Measurements from ENCODE around the gene CTDSPL. TPM values are rescaled to one million over a fixed set of nuclear protein-coding genes. Genes with fewer than 3 reads are reported as not detected.

The CTDSPL gene
- total RNA-seq, 1 experiment from 2014 or later: 124 TPM

- ChIA-PET POLR2A (ENCODE audit: unreplicated experiment) (interaction anchor here (0.5 to 1.5 kb wide), 4 partner anchors 9 to 83 kb away, joined by 3 to 8 read pairs (median 5); no protein-coding TSS in a partner anchor), CTCF (interaction anchor here (0.7 kb wide), 1 partner anchor 56 kb away, joined by 3 read pairs; no protein-coding TSS in a partner anchor)
- peak overlapping the region; percentile 84 for H3K4me2 ChIP-seq
- peaks cover 18% of the 10 kb centered on the region; the same call in 1 of the 2 replicates for H3K36me3 ChIP-seq (ENCODE audit: low read depth)
- H3K27me3 ChIP-seq (ENCODE audit: insufficient read depth, low read depth): no peaks in the 10 kb centered on the region
- no TSS peak for BruUV-seq (replicated peaks)
- peak overlapping the region; percentile 88 for H3K27ac ChIP-seq
- H3K4me3 ChIP-seq: peak overlapping the region; percentile 7; the same call in 1 of the 2 replicates
- TF ChIP-seq EZH2 (IDR thresholded peaks at IDR 0.05; ENCODE audit: low read depth) (no peak), CTCF (conservative IDR thresholded peaks at IDR 0.05) (no peak)
- H4K20me1 ChIP-seq (ENCODE audit: insufficient read depth): no peaks in the 10 kb centered on the region
- peaks cover 59% of the 10 kb centered on the region for H3K4me1 ChIP-seq (replicated peaks; ENCODE audit: insufficient read depth)
- no peaks in the 10 kb centered on the region for H3K9me2 ChIP-seq (ENCODE audit: insufficient read depth)
- peaks cover 44% of the 10 kb centered on the region for H3K79me2 ChIP-seq (ENCODE audit: low read depth)
- peaks cover 44% of the 10 kb centered on the region for H3F3A ChIP-seq (ENCODE audit: insufficient read depth, low read depth)
- intact Hi-C loops (cut with micrococcal nuclease; ENCODE audit: unreplicated experiment): loop anchor here (1.0 to 10.0 kb wide), 6 partner anchors 10 to 1198 kb away; no protein-coding TSS in a partner anchor
- no peaks in the 10 kb centered on the region for H3K9me3 ChIP-seq (ENCODE audit: insufficient read depth, low read depth)
- no peak overlapping the region for H2AFZ ChIP-seq
- peak in 1 of 2 experiments; percentile 52 for DNase-seq
Observed at GRCh38 chr3:37946531-37946889, 84.8 kb downstream of the CTDSPL start.

GRCh38 chr3:37949866-37950265 lies 88.2 kb downstream of the CTDSPL start:
- Histone ChIP-seq H3K4me3 (no peak overlapping the region), H2AFZ (no peak overlapping the region), H3K4me1 (replicated peaks; ENCODE audit: insufficient read depth) (peaks cover 30% of the 10 kb centered on the region), H3K27ac (no peak overlapping the region), H3K27me3 (ENCODE audit: insufficient read depth, low read depth) (no peaks in the 10 kb centered on the region), H3K36me3 (ENCODE audit: low read depth) (peaks cover 26% of the 10 kb centered on the region), H3K79me2 (ENCODE audit: low read depth) (peaks cover 19% of the 10 kb centered on the region), H3K9me3 (ENCODE audit: insufficient read depth, low read depth) (no peaks in the 10 kb centered on the region), H3K4me2 (no peak overlapping the region), H4K20me1 (ENCODE audit: insufficient read depth) (no peaks in the 10 kb centered on the region), H3K9me2 (ENCODE audit: insufficient read depth) (no peaks in the 10 kb centered on the region), H3F3A (ENCODE audit: insufficient read depth, low read depth) (peaks cover 30% of the 10 kb centered on the region)
- DNase-seq: no peak
- TF ChIP-seq EZH2 (IDR thresholded peaks at IDR 0.05; ENCODE audit: low read depth): no peak
- no peak for TF ChIP-seq CTCF (conservative IDR thresholded peaks at IDR 0.05)
- BruUV-seq (replicated peaks): no TSS peak
- intact Hi-C loops (cut with micrococcal nuclease; ENCODE audit: unreplicated experiment): loop anchor here (5.0 to 10.0 kb wide), 2 partner anchors 202 to 1195 kb away; no protein-coding TSS in a partner anchor
- POLR2A ChIA-PET (ENCODE audit: unreplicated experiment): no interaction called here
- CTCF ChIA-PET: no interaction called here

DNA sequence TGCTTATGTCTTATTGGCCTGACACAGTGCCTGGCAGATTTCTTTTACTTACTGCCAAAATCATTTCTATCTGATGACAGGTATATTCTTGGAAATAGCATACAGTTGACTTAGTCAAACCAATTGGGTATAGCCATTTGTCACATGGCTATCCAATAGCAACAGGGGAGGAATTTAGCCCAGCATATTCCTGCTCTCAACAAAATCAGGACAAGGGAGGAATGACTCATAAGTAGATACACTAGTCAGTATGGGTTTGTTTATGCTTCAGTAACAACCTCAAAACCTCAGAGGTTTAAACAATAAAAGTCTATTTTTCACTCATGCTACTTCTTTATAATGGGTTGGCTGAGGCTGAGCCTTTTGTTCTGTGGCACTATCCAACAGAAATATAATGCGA lies 90.9 kb downstream of the CTDSPL start:
- Histone ChIP-seq H3K4me3 (no peak overlapping the region; the same call in 1 of the 2 replicates), H3K4me2 (no peak overlapping the region), H3K27me3 (ENCODE audit: insufficient read depth, low read depth) (no peaks in the 10 kb centered on the region), H4K20me1 (ENCODE audit: insufficient read depth) (no peaks in the 10 kb centered on the region), H3K4me1 (replicated peaks; ENCODE audit: insufficient read depth) (peaks cover 5% of the 10 kb centered on the region), H3K9me3 (ENCODE audit: insufficient read depth, low read depth) (no peaks in the 10 kb centered on the region), H3K27ac (no peak overlapping the region), H2AFZ (no peak overlapping the region), H3K79me2 (ENCODE audit: low read depth) (peaks cover 9% of the 10 kb centered on the region), H3K9me2 (ENCODE audit: insufficient read depth) (no peaks in the 10 kb centered on the region), H3F3A (ENCODE audit: insufficient read depth, low read depth) (peaks cover 6% of the 10 kb centered on the region), H3K36me3 (ENCODE audit: low read depth) (peaks cover 26% of the 10 kb centered on the region)
- no peak for DNase-seq
- POLR2A ChIA-PET (ENCODE audit: unreplicated experiment): interaction anchor here (0.6 kb wide), 1 partner anchor 457 kb away, joined by 4 read pairs; no protein-coding TSS in a partner anchor
- no TSS peak for BruUV-seq (replicated peaks)
- intact Hi-C loops (cut with micrococcal nuclease; ENCODE audit: unreplicated experiment): no loop called here
- CTCF ChIA-PET: no interaction called here
- TF ChIP-seq CTCF (conservative IDR thresholded peaks at IDR 0.05) (no peak), EZH2 (IDR thresholded peaks at IDR 0.05; ENCODE audit: low read depth) (no peak)

Measured in PC-9 (cell line).